ENCODE measurements around the gene TAF5. TPM values are rescaled to one million over a fixed set of nuclear protein-coding genes. Genes with fewer than 3 reads are reported as not detected.
"Not testable (repeated sequence)": the region's sequence is repeated elsewhere in the genome, so short reads cannot be mapped to it uniquely, and the experiment has no call there.

TAF5 gene
- total and polyA plus RNA-seq, 5 experiments from 2014 or later = 1.3 to 6.6 (median 3.7) TPM

DNA sequence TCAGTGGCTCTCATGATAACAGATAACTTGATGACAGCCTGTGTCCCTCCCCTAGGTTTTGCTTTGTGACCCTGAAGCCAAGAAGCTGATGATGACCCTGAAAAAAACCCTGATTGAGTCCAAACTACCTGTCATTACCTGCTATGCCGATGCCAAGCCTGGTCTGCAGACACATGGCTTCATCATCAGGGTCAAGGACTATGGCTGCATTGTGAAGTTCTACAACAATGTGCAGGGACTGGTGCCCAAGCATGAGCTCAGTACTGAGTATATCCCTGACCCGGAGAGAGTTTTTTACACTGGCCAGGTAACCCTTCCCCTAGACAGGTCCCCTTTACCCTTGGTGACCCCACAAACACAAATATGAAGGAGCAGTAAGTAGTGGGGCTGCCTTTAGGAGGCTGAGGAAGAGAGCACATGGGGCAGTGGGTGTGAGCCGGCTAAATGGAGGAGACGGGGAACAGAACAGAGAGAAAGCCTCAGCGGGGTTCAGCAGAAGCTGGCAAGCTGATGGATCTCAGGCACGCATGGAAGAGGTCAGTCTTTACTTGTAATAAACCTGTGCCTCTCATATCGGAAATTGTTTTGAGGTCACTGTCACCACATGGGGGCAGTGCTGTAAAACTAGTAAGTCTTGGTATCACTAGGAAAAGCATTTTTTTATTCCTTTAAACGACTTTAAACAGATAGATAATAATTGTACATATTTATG, 48.8 kb downstream of the TAF5 start:
- Mint-ChIP-seq H3K4me1 (peaks cover 0 to 2% (median 0%) of the 10 kb centered on the region in 4 donors), H3K4me3 (no peak overlapping the region), H3K27ac (peak overlapping the region in 1 of 10 donors; percentile 8), H3K27me3 (no peaks in the 10 kb centered on the region), H3K36me3 (peaks cover 7 to 99% (median 39%) of the 10 kb centered on the region in 3 donors), H3K9me3 (no peaks in the 10 kb centered on the region)
- POLR2A ChIA-PET = interaction anchor here (1.0 to 1.3 kb wide), 3 partner anchors 66 to 69 kb away, joined by 3 read pairs; no protein-coding TSS in a partner anchor
- ATAC-seq (peak; percentile 43 to 52), DNase-seq (peak; percentile 38 to 83 (median 60))

GRCh38 chr10:103417148-103417469, 49.3 kb downstream of the TAF5 start:
- not testable (repeated sequence) for H3K27me3 Mint-ChIP-seq, H3K27ac Mint-ChIP-seq, H3K4me1 Mint-ChIP-seq, ATAC-seq, H3K9me3 Mint-ChIP-seq, H3K4me3 Mint-ChIP-seq, DNase-seq
- POLR2A ChIA-PET = interaction anchor here (1.0 kb wide), 1 partner anchor 67 kb away, joined by 3 read pairs; no protein-coding TSS in a partner anchor
- H3K36me3 Mint-ChIP-seq = peaks cover 7 to 98% (median 39%) of the 10 kb centered on the region in 3 donors

DNA sequence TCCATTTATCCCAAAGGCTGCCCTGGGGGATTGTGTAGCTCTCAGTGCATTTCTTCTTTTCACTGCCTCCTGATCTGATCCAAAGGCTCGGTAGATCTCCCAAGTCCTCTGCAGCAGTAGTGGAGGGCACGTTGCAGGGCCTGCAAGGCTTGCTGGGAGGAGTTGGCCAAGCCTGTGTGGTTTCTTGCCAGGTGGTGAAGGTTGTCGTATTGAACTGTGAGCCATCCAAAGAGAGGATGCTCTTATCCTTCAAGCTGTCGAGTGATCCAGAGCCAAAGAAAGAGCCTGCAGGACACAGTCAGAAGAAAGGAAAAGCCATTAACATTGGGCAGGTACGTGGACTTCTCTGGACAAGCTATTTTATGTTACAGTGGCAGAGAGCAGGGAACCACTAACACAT, 49.8 kb downstream of the TAF5 start:
- DNase-seq (no peak), ATAC-seq (no peak)
- H3K9me3 Mint-ChIP-seq = no peaks in the 10 kb centered on the region
- POLR2A ChIA-PET = interaction anchor here (0.5 to 1.0 kb wide), 2 partner anchors 16 to 67 kb away, joined by 3 read pairs; no protein-coding TSS in a partner anchor
- no peaks in the 10 kb centered on the region for H3K27me3 Mint-ChIP-seq
- no peak overlapping the region for H3K4me3 Mint-ChIP-seq
- H3K36me3 Mint-ChIP-seq = peaks cover 7 to 98% (median 44%) of the 10 kb centered on the region in 3 donors
- peak overlapping the region in 1 of 10 donors; percentile 32 for H3K27ac Mint-ChIP-seq
- H3K4me1 Mint-ChIP-seq = peaks cover 0 to 2% (median 0%) of the 10 kb centered on the region in 4 donors

DNA sequence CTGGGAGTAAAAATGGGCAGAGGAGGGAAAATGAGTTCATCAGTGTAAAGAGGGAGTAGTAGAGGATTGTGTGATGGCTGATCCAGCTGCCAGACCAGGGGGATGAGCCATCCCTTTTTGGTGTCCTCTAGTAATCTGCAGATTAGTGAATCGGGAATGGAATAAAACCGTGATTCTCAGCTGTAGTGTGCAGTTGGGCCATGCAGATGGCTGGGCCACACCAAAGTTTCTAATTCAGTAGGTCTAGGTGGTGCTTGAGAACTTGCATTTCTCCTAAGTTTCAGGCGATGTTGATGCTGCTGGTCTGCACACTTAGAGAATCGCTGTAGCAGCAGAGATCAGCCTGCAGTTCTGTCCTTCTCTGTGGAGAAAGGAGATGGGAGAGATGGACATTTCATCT, 51.3 kb downstream of the TAF5 start:
- Mint-ChIP-seq H3K9me3 (no peaks in the 10 kb centered on the region), H3K4me1 (peaks cover 0 to 2% (median 0%) of the 10 kb centered on the region in 4 donors), H3K36me3 (peaks cover 14 to 98% (median 54%) of the 10 kb centered on the region in 3 donors), H3K27ac (no peak overlapping the region), H3K4me3 (no peak overlapping the region), H3K27me3 (no peaks in the 10 kb centered on the region)
- no peak for ATAC-seq
- no peak for DNase-seq
- POLR2A ChIA-PET = interaction anchor here (0.6 to 1.0 kb wide), 2 partner anchors 65 to 600 kb away, joined by 3 read pairs; no protein-coding TSS in a partner anchor

GRCh38 chr10:103423748-103424147, 56.0 kb downstream of the TAF5 start:
- no peaks in the 10 kb centered on the region for H3K27me3 Mint-ChIP-seq
- POLR2A ChIA-PET = interaction anchor here (0.6 kb wide), 1 partner anchor 605 kb away, joined by 4 read pairs; no protein-coding TSS in a partner anchor

DNA sequence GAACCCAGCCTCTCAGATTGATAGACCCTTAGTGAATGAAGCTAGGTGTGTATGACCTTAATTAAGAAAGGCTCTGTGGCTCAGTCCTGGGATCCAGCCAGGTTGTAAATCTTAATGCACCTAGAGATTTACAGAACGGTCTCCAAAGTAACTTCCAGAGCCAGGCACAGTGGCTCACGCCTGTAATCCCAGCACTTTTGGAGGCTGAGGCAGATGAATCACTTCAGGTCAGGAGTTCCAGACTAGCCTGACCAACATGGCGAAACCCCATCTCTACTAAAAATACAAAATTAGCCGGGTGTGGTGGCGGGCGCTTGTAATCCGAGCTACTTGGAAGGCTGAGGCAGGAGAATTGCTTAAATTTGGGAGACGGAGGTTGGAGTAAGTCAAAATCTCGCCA, 60.1 kb downstream of the TAF5 start:
- Mint-ChIP-seq H3K4me1 (peaks cover 16 to 34% (median 24%) of the 10 kb centered on the region in 4 donors), H3K36me3 (peaks cover 10 to 86% (median 39%) of the 10 kb centered on the region in 3 donors), H3K4me3 (no peak overlapping the region), H3K27ac (no peak overlapping the region), H3K27me3 (no peaks in the 10 kb centered on the region), H3K9me3 (no peaks in the 10 kb centered on the region)
- POLR2A ChIA-PET = no interaction called here
- ATAC-seq = no peak
- DNase-seq = no peak

More at GRCh38 chr10:103423748-103424147, 56.0 kb downstream of the TAF5 start:
- Mint-ChIP-seq H3K4me3 (no peak overlapping the region), H3K27ac (peak overlapping the region in 1 of 10 donors; percentile 53), H3K36me3 (peaks cover 10 to 94% (median 49%) of the 10 kb centered on the region in 3 donors), H3K4me1 (peaks cover 5 to 11% (median 6%) of the 10 kb centered on the region in 4 donors), H3K9me3 (no peaks in the 10 kb centered on the region)
- DNase-seq = no peak
- ATAC-seq = no peak

DNA sequence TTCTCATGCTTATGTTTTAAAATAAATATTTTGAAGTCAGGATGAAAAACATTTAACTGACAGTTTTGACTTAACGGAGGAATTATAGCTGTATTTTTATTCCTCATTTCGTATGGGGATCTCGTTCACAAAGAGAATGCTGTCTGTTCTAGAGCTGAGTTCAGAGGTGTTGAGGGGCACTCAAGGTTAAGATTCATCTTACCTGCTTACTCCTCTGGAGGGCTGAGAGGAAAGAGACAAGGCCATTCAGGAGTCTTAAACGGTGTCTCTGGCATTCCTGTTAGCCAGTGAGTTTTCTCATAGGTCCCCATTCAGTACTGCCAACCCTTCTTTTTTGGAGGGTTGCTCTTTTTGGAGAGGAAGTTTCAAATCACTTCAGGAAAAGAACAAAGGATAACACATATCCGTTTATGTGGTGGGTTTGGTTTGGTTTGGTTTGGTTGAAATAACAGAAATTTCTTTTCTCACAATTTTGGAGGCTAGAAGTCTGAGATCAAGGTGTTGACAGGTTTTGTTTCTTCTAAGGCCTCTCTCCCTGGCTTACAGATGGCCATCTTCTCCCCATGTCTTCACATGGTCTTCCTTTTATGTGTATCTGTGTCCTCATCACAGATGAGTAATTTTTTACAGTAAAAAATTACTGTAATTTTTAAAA, 61.3 kb downstream of the TAF5 start:
- DNase-seq = peak in 3 of 10 donors; percentile 15 to 48 (median 48)

GRCh38 chr10:103429647-103430046, 61.9 kb downstream of the TAF5 start:
- Mint-ChIP-seq H3K27ac (peak overlapping the region in 3 of 10 donors; percentile 20 to 71 (median 49)), H3K4me1 (peaks cover 16 to 34% (median 24%) of the 10 kb centered on the region in 4 donors), H3K9me3 (no peaks in the 10 kb centered on the region), H3K4me3 (peak overlapping the region; percentile 15 to 79 (median 66)), H3K27me3 (no peaks in the 10 kb centered on the region), H3K36me3 (peaks cover 0 to 79% (median 30%) of the 10 kb centered on the region in 3 donors)
- peak in 2 of 10 donors; percentile 8 to 30 for DNase-seq
- POLR2A ChIA-PET = no interaction called here
- peak; percentile 49 to 51 for ATAC-seq

More for the DNA sequence above, 61.3 kb downstream of the TAF5 start:
- Mint-ChIP-seq H3K4me3 (peak overlapping the region in 9 of 10 donors; percentile 13 to 79 (median 52)), H3K27me3 (no peaks in the 10 kb centered on the region), H3K27ac (peak overlapping the region in 6 of 10 donors; percentile 2 to 71 (median 37)), H3K4me1 (peaks cover 16 to 34% (median 24%) of the 10 kb centered on the region in 4 donors), H3K36me3 (peaks cover 3 to 82% (median 35%) of the 10 kb centered on the region in 3 donors), H3K9me3 (no peaks in the 10 kb centered on the region)
- POLR2A ChIA-PET = interaction anchor here (0.6 kb wide), 1 partner anchor 1223 kb away, joined by 7 read pairs; no protein-coding TSS in a partner anchor
- peak; percentile 62 to 65 for ATAC-seq

DNA sequence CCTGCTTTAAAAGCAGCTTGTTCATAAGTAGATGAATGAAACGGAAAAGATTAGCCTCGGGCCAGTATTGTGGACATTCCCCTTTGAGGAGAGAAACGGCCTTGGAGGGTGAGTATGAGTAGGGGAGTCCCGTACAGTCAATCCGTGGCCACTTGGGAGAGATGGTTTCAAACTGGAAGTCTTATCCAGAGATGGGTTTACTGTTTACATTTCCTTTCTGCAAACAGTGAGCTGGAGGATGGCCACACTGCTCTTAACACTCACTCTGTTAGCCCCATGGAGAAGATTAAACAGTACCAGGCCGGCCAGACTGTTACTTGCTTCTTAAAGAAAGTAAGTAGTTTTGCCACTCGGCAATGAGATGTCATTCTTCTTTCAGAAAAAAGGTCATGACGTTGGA, 64.1 kb downstream of the TAF5 start:
- no peaks in the 10 kb centered on the region for H3K27me3 Mint-ChIP-seq
- H3K36me3 Mint-ChIP-seq = peaks cover 0 to 79% (median 24%) of the 10 kb centered on the region in 3 donors
- DNase-seq (no peak), ATAC-seq (no peak)
- no peak overlapping the region for H3K27ac Mint-ChIP-seq
- H3K4me1 Mint-ChIP-seq = peaks cover 14 to 34% (median 24%) of the 10 kb centered on the region in 4 donors
- POLR2A ChIA-PET = no interaction called here
- H3K9me3 Mint-ChIP-seq = no peaks in the 10 kb centered on the region
- H3K4me3 Mint-ChIP-seq = no peak overlapping the region

- POLR2A ChIA-PET = interaction anchor here (0.7 kb wide), 1 partner anchor 16 kb away, joined by 3 read pairs; no protein-coding TSS in a partner anchor
- peaks cover 10 to 23% (median 17%) of the 10 kb centered on the region in 4 donors for H3K4me1 Mint-ChIP-seq
Observed at GRCh38 chr10:103433858-103434257, 66.1 kb downstream of the TAF5 start.

More at GRCh38 chr10:103433858-103434257, 66.1 kb downstream of the TAF5 start:
- Mint-ChIP-seq H3K9me3 (no peaks in the 10 kb centered on the region), H3K4me3 (no peak overlapping the region), H3K27ac (no peak overlapping the region), H3K27me3 (no peaks in the 10 kb centered on the region), H3K36me3 (peaks cover 0 to 79% (median 26%) of the 10 kb centered on the region in 3 donors)
- no peak for ATAC-seq
- no peak for DNase-seq

Measured in naive thymus-derived CD8-positive, alpha-beta T cell (primary cell).